Caki2 (cell line): ENCODE data around the gene TDRD9. TPM values are rescaled to one million over a fixed set of nuclear protein-coding genes. Genes with fewer than 3 reads are reported as not detected.

Experiments used
- DNase-seq: peaks from one replicate; pipeline ENCODE4 v3.0.0-alpha.2; 2015; ENCODE audit warnings: low read depth
- in situ Hi-C: cut with HindIII; loops from 2 replicates; pipeline ENCODE4 v1.10.0; 2016; ENCODE audit warnings: low sequenced_read_pairs, low pct_unique_long_range_greater_than_20kb, mixed read lengths
- total RNA-seq: library from RNA; depleted of rRNA; stranded (reverse); fragments of >200 nt; shearing (Covaris generic); gene quantifications from 2 replicates; pipeline ENCODE4 v1.2.3, GENCODE V29; 2014; ENCODE audit warnings: low replicate concordance

The TDRD9 gene
- total RNA-seq, 1 experiment from 2014 or later: not detected

DNA sequence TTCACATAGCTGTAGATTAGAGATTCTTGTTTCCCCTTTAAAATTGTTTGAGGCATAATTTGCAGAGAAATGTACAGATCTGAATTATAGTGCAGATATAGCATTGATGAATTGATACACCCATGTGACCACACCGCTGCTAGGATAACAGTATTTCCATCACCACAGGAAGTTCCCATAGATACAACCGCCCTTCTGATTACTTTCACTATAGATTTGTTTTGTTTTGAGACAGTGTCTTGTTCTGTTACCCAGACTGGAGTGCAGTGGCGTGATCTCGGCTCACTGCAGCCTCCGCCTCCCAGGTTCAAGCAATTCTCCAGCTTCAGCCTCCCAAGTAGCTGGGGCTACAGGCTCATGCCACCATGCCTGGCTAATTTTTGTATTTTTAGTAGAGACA is 148.5 kb downstream of the TDRD9 start:
- in situ Hi-C loops: no loop called here

DNA sequence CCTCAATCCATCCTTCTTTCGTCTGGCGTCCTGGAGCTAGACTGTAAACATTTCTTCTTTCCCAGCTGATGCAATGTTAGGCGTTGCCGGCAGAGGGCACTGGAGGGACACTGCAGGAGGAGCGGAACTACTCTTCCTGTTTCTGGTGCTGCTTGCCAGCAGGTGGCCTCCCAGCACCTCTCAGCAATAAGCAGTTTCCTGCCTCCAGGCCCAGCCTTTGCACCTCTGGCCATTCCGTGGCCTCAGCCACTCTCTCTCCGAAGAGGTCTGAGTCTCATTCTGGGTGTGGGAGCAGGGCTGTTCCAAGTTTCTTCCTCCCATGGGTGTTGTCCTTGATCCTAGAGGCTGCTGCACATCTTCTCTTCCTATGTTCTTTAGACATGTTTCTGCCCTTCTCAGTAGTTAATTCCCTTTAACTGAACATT is 149.8 kb downstream of the TDRD9 start:
- in situ Hi-C loops: no loop called here
- peak; percentile 75 for DNase-seq

More for the DNA sequence above, 148.5 kb downstream of the TDRD9 start:
- no peak for DNase-seq

DNA sequence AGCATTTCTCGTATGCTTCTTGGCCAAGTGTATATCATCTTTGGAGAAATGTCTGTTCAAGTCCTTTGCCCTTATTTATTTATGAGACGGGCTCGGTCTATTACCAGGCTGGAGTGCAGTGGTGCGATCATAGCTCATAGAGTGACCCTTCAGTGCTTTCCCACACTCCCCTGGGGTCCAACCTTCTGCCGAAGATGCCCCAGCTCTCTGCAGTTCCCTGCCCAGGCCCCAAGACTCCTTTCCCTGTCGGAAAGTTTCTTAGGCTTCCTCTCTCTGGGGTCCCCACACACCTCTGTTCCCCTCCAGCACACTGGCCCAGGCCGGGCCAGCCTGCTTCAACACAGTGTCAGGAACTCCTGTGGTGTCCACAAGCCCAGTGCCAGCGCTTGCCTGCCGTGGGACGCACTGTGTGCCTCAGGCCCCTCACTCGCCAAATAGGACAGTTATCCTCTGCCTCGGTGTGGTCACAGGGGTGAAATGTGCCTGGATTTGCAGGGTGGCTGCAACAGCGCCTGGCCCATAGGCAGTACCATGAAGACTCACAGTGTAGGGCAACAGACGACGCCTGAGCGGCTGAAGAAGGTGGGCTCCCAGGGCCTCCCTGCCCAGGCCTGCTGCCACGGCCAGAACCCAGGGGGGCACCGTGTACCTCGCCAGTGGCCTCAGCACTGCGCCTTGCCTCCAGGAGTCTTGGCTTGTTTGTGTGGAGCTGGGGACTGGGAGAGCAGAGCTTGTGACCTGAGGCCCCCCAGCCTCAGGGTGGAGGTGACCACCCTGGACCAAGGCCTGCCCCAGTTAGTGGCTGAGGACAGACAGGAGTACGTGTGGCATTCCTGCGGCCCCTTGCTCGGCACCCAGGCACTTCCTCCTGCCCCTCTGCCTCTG is 152.4 kb downstream of the TDRD9 start:
- in situ Hi-C loops: no loop called here
- DNase-seq: no peak

DNA sequence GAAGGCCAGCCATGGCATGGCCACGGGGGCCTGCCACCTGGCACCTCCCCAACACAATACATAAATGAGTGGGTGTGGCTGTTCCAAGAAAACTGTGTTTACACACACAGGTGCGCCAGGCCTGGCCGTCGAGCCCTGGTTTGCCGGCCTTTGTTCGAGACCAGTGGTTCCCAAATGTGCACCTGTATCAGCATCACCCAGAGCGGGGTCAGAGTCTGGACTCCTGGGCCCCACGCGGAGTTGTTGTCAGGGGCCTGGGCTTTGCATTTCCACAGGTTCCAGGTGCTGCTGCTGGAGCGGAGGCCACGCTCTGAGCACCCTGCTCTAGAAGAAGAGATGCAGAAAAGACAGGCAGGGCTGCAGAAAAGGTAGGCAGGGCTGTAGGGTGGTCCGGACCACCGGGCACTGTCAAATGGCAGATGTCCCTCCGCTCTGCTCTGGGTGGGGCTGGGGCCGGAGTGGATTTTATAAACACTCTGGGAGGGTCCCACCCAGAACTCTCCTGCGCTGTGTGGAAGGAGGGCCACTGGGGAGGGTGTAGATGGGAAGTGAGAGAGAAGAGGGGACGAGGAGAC is 153.1 kb downstream of the TDRD9 start:
- no peak for DNase-seq
- in situ Hi-C loops: no loop called here

DNA sequence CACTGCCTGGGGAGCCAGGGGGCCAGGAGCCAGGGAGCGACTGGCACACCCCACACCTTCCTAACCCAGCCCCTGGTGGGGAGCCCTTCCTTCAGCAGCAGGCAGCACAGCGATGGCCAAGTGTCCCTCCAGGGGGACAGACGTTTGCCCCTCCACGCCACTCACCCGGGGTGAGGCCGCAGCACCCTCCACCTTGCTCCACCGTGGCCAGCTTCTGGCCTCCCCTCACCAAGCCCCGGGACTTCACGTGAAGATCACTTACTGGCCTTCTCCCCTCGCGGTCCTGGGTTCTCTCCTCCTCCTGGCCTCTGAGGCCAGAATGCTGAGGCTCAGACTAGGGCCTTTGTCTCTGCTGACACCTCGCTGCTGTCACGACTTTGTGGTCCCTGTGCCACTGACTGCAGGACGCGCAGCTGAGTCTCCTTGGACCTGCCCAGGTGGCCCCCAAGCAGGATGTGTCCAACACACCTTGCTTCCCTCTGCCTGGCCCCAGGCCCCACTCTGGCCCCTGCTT is 153.8 kb downstream of the TDRD9 start:
- DNase-seq: no peak
- in situ Hi-C loops: no loop called here

DNA sequence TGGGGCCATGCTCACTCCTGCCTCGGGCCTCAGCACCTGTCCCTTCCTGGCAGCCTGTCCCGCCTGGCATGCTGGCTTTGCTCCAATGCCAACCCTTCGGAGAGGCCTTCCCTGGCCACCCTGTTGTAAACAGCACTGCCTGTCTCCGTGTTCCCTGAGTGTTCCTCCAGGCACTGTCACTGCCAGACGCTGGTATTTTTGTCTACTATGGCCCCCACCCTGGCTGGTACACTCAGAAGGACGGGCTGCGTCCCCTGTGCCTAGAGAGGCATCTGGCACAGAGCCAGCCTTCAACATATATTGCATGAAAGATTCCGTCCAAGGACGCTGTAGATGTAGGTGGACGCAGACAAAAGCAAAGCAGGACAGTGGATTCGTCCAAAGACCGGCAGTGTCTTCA is 154.6 kb downstream of the TDRD9 start:
- DNase-seq: no peak
- in situ Hi-C loops: no loop called here

DNA sequence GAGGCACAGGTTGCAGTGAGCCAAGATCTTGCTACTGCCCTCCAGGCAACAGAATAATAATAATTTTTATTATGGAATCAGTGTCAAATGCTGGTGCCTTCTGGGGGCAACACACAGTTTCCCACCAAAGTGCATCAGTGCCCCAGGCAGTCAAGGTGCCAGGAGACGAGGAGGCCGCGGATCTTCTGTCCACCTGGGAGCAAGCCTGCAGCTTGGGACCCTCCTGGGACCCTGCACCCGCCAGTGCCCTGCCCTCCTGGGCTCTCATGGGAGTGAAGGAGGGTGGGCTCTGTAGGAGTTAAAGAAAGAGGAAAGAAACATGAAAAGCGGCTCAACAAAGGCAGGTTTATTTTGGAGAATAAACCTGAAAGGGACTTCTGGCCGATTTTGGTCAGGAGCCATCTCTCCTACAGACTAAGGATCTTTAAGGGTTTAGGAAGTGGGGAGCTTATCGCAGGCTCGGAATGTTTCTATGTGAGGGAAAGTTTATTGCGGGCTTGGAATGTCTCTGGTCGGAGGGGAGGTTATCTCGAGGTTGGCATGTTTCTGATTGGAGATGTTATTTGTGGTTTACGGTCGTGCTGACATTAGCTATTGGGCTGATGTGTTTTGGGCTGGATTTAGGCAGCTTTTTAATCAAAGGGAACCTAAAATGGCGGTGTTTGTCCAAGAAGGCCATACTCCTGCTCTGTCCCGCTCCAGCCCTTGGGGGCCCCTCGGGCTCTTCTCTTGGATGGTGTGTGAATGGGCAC is 156.2 kb downstream of the TDRD9 start:
- DNase-seq: no peak
- in situ Hi-C loops: no loop called here

DNA sequence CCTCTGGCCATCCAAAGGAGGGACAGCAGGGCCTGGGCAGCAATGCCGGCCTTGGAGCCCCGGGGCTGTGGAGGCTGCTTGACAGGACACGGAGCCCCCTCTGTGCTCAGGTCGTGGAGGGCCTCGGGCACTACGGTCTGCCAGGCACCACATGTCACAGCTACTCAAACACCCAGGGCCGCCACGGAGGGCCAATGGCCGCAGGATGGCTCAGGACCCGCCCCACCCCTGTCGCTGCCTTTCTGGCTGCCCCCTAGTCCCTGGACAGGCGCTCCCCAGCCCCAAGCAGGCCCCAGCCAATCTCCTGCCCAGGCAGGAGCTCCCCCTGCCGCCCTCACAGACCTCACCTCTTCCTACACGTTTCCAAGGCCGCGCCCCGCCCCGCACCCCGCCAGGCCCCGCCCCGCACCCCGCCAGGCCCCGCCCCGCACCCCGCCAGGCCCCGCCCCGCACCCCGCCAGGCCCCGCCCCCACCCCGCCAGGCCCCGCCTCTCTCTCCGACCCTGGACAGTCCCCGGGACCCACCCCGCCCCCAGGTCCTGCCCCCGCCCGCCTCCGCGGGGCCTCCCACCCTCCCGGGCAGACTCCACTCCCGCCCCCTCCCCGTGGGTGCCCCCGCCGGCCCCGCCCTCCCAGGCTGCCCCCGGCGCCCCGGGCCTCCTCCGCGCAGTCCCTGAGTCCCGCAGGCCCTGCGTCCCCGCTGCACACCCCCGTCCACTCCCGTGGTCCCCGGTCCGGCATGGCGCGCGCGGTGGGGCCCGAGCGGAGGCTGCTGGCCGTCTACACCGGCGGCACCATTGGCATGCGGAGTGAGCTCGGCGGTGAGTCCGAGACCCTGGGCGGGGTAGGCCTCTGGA is 157.0 kb downstream of the TDRD9 start, which contains the start of gene ASPG:
ASPG (plus strand) TSS at position 669 of the 857 bp plus-strand sequence; CDS start at position 740, 71 bp downstream.
- in situ Hi-C loops: no loop called here
- DNase-seq: no peak

DNA sequence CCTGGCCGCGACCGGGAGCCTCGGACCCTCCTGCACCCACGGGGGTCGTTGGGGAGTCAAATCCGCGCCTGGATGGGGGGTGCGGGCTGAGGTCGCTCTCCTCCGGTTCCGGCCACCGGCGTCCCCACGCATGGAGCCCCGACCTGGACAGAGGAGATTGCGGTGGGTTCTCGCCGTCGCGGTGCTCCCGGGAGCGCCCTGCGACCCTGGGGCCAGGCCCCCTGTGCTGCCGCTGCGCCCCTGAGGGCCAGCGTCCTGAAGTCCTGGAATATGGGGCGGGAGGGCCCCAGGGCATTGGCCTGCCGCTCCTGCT is 157.6 kb downstream of the TDRD9 start:
- DNase-seq: no peak
- in situ Hi-C loops: no loop called here

DNA sequence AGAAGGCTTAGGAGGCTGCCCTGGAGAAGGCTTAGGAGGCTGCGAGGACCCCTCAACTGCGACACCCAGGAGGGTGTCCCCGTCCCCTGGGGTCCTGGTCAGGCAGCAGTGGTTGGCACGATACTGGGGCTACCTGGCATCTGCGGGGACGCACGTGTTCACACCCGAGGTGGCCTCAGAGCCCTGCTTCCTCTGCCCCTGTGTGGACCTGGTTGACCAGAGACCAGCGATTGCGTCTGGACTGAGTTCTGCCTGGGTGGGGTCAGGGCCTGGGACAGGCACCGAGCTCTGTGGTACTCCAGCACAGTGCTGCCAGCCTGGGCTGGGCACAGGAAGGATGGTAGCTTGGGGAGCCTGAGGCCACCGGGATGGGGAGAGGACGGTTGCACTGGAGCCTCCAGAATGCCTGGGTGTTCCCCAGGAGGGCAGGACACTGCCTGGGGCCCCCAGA is 158.0 kb downstream of the TDRD9 start:
- DNase-seq: no peak
- in situ Hi-C loops: no loop called here

DNA sequence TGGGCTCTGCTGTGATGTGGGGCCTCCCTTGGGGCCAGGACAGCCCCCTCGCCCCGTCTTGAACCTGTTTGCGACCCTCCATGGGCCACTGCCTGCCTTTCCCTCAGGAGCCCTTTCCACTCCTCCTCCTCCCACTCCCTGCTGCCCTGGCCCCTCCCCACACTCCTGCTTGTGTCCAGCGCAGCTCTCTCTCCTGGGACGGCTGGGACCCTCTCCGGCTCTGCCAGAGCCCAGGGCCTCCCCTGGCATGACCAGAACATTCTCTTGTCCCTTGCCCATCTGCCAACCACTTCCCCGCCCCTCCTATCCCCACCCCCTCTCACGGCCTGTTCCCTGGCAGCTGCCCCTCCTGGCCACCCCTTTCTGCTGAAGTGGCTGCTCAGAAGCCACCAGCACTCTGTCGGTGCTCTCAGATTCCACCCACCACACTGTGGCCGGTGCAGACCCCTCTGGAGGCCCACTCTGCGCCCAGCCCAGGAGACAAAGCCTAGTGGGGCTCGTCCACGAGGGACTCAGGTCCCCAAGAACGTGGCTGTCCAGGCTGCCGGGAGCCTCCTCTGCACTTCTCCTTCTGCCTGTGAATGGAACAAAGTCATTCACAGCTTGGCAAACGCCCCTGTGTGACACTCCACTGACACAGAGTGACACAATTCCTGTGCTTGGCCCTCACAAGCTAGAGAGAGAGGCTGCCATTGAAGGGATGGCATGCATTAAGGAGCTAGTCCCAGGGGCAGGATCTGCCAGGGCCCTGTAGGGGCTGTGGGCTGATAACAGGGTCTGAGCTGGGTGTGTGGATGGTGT is 158.6 kb downstream of the TDRD9 start:
- DNase-seq: no peak
- in situ Hi-C loops: no loop called here

DNA sequence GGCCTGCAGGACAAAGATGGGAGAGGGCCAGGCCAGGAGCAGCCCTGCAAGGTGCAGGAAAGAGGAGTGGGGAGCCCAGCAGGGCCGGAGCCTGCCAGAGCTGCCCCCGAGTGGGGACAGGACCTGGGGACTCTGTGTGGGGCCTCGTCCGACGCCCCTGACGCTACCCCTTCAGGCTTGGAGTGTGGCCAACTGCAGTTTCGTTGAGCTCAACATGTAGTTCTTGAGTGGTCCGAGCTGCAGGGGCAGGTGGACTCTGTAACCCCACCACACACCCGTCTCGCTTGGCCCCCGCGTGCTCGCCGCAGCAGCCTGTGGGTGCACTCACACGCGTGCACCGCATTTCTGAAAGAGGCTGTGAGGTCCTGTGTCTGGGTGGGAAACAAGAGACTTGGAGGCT is 159.2 kb downstream of the TDRD9 start:
- in situ Hi-C loops: no loop called here
- DNase-seq: no peak

DNA sequence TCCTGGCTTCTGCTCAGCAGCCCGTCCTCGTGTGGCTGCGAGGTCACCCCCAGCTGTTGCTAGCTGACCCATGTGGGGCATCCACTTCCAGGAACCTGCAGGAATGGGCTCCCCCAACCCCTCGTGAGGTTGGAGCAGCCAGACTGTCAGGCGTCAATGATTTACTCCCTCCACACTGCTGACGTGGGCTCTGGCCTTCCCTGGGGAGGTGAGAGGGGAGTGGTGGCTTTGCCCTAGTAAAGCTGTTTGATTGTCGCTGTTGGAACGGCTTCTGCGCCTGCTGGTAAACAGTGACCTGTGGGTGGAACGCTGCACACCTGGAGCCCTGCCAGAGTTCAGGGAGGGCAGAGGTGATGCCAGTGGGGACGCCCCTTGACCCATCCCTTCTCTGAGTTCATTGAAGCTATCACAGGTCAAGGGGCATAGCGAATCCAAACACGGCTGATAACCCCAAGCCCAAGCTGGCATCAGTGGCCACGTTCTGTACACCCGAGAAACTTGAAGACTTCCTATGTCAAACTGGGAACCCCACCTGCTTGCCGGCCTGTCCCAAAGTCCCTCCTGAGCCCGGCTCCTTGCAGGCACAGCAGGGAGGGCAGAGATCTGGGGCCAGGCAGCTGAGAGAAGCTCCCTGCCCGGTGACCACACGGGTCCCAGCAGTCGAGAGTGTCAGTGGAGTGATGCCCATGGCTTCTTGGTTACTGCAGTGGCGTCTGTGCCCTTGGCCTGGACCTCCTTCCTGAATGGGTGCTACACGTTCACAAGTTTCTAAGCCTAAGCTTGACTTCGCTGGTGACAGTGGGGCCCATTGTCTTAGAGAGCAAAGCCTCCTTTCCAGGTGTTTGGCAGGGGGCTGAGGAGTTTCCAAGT is 160.0 kb downstream of the TDRD9 start:
- in situ Hi-C loops: no loop called here
- DNase-seq: no peak

DNA sequence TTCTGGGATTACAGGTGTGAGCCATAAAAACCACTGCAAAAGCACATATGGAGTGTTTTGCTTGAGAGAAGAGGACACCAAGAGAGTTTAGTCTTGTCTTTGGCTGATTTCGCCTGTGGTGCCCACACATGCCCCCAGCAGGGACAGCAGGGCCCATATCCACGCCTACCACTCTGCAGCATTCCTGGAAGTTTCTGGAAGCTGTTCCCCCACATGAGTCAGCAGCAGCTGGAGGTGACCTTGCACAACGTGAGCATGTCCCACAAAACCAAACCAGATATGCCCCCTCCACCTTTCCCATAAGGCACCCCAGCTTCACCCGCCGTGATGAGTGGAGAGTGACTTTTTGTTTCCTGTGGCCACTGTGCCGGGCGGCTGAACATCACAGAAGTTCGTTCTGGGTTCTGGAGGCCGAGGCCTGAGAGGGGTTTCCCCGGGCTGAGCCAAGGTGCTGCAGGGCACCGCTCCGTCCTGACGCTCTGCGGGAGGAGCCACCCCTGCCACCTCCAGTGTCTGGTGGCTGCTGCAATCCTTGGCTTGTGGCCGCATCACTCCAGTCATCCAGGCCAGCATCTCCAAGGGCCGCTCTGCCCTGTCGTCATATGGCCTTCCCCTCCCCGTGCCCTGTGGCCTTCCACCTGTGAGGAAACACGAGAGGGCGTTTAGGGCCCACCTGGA is 162.0 kb downstream of the TDRD9 start:
- no peak for DNase-seq
- in situ Hi-C loops: no loop called here

DNA sequence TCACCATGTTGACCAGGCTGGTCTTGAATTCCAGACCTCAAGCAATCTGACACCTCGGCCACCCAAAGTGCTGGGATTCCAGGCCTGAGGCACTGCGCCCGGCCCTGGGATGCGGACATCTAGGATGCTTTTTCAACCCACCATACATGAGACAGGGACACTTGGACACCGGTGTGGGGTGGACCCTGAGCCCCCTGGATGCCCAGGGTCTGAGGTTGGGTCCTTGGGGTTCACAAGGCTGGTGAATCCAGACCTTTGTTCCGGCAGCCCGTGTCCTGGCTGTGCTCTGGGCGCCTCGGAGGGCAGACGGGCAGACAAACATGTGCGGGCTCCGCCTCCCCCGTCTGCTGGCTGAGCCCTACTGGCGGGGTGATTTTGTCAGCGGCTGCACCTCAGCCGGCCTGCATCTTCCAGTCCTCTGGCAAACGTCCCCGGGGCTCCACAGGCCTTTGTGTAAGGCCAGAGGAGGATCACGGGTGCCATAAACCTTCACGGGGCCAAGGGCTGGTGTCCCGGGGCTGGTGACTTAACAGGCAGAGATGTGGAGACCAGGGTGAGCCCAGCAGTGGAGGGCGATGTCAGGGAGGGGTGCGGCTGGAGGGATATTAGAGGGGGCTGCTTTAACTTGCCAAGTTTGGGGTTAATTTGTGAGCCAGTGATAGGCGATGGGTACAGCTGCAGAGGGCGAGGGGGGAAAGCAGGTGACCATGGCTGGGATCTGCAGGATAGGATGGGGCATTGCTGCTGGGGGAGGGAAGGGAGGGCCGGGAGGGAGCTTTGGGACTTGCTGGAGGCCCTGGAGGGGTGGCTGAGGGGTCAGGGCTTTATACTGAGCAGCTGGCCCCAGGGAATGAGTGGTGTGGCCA is 163.0 kb downstream of the TDRD9 start:
- in situ Hi-C loops: no loop called here
- no peak for DNase-seq
